ENCODE results near the gene MACROD2. TPM values are rescaled to one million over a fixed set of nuclear protein-coding genes. Genes with fewer than 3 reads are reported as not detected.

Gene MACROD2
- polyA plus RNA-seq, 4 donors = 1.00 to 4.8 (median 1.4) TPM

- H3K27ac ChIP-seq (ENCODE audit: low read depth in 1 of 3, low read length in 2 of 3) = no peak overlapping the region
- H3K4me3 ChIP-seq (ENCODE audit: low read depth in 1 of 3, low read length in 3 of 3) = no peak overlapping the region
- H3K4me1 ChIP-seq (ENCODE audit: control insufficient read depth in 3 of 3, insufficient read depth in 2 of 3, low read depth in 1 of 3, low read length in 2 of 3) = peaks cover 0 to 3% (median 0%) of the 10 kb centered on the region in 3 donors
- H3K27me3 ChIP-seq (ENCODE audit: control insufficient read depth in 3 of 3, insufficient read depth in 3 of 3, low read length in 3 of 3) = no peaks in the 10 kb centered on the region
- H3K9me3 ChIP-seq (ENCODE audit: control insufficient read depth in 2 of 2, insufficient read depth in 1 of 2, low read depth in 1 of 2, low read length in 1 of 2) = peaks cover 0 to 8% of the 10 kb centered on the region in 2 donors
- WGBS, 3 donors = 59 to 76% (median 74%) methylated on average over 3 of the region's 3 CpGs
- no peaks in the 10 kb centered on the region for H3K36me3 ChIP-seq (ENCODE audit: control insufficient read depth in 3 of 3, insufficient read depth in 2 of 3, low read depth in 1 of 3, low read length in 3 of 3)
- DNase-seq (no peak), FAIRE-seq (no peak)
These were observed 869.9 kb downstream of the MACROD2 start for GRCh38 chr20:14865169-14865568.

- H3K9me3 ChIP-seq (ENCODE audit: control insufficient read depth in 2 of 2, insufficient read depth in 1 of 2, low read depth in 1 of 2, low read length in 1 of 2) = peaks cover 0 to 8% of the 10 kb centered on the region in 2 donors
- H3K36me3 ChIP-seq (ENCODE audit: control insufficient read depth in 3 of 3, insufficient read depth in 2 of 3, low read depth in 1 of 3, low read length in 3 of 3) = no peaks in the 10 kb centered on the region
- H3K27ac ChIP-seq (ENCODE audit: low read depth in 1 of 3, low read length in 2 of 3) = no peak overlapping the region
- H3K4me1 ChIP-seq (ENCODE audit: control insufficient read depth in 3 of 3, insufficient read depth in 2 of 3, low read depth in 1 of 3, low read length in 2 of 3) = no peaks in the 10 kb centered on the region
- H3K4me3 ChIP-seq (ENCODE audit: low read depth in 1 of 3, low read length in 3 of 3) = no peak overlapping the region
- H3K27me3 ChIP-seq (ENCODE audit: control insufficient read depth in 3 of 3, insufficient read depth in 3 of 3, low read length in 3 of 3) = no peaks in the 10 kb centered on the region
- no peak for FAIRE-seq
- DNase-seq = no peak
These were observed 870.4 kb downstream of the MACROD2 start for GRCh38 chr20:14865731-14866130.

- WGBS, 3 donors = 55 to 63% (median 60%) methylated on average over 4 of the region's 4 CpGs
- FAIRE-seq (no peak), DNase-seq (no peak)
- H3K4me3 ChIP-seq (ENCODE audit: low read depth in 1 of 3, low read length in 3 of 3) = no peak overlapping the region
- H3K36me3 ChIP-seq (ENCODE audit: control insufficient read depth in 3 of 3, insufficient read depth in 2 of 3, low read depth in 1 of 3, low read length in 3 of 3) = no peaks in the 10 kb centered on the region
- H3K27ac ChIP-seq (ENCODE audit: low read depth in 1 of 3, low read length in 2 of 3) = no peak overlapping the region
- no peaks in the 10 kb centered on the region for H3K27me3 ChIP-seq (ENCODE audit: control insufficient read depth in 3 of 3, insufficient read depth in 3 of 3, low read length in 3 of 3)
- peaks cover 0 to 3% of the 10 kb centered on the region in 2 donors for H3K9me3 ChIP-seq (ENCODE audit: control insufficient read depth in 2 of 2, insufficient read depth in 1 of 2, low read depth in 1 of 2, low read length in 1 of 2)
- no peaks in the 10 kb centered on the region for H3K4me1 ChIP-seq (ENCODE audit: control insufficient read depth in 3 of 3, insufficient read depth in 2 of 3, low read depth in 1 of 3, low read length in 2 of 3)
These were observed 871.7 kb downstream of the MACROD2 start for GRCh38 chr20:14866841-14867514.

- FAIRE-seq (no peak), DNase-seq (no peak)
- Histone ChIP-seq H3K27ac (ENCODE audit: low read depth in 1 of 3, low read length in 2 of 3) (no peak overlapping the region), H3K4me3 (ENCODE audit: low read depth in 1 of 3, low read length in 3 of 3) (no peak overlapping the region), H3K9me3 (ENCODE audit: control insufficient read depth in 2 of 2, insufficient read depth in 1 of 2, low read depth in 1 of 2, low read length in 1 of 2) (no peaks in the 10 kb centered on the region), H3K4me1 (ENCODE audit: control insufficient read depth in 3 of 3, insufficient read depth in 2 of 3, low read depth in 1 of 3, low read length in 2 of 3) (peaks cover 0 to 13% (median 12%) of the 10 kb centered on the region in 3 donors), H3K36me3 (ENCODE audit: control insufficient read depth in 3 of 3, insufficient read depth in 2 of 3, low read depth in 1 of 3, low read length in 3 of 3) (no peaks in the 10 kb centered on the region), H3K27me3 (ENCODE audit: control insufficient read depth in 3 of 3, insufficient read depth in 3 of 3, low read length in 3 of 3) (no peaks in the 10 kb centered on the region)
- 81 to 94% (median 92%) methylated on average over 3 of the region's 3 CpGs for WGBS, 3 donors
These were observed 882.1 kb downstream of the MACROD2 start for GRCh38 chr20:14877301-14878028.

GRCh38 chr20:14878676-14879019, 883.3 kb downstream of the MACROD2 start:
- FAIRE-seq (no peak), DNase-seq (no peak)
- no peaks in the 10 kb centered on the region for H3K36me3 ChIP-seq (ENCODE audit: control insufficient read depth in 3 of 3, insufficient read depth in 2 of 3, low read depth in 1 of 3, low read length in 3 of 3)
- no peaks in the 10 kb centered on the region for H3K9me3 ChIP-seq (ENCODE audit: control insufficient read depth in 2 of 2, insufficient read depth in 1 of 2, low read depth in 1 of 2, low read length in 1 of 2)
- no peak overlapping the region for H3K27ac ChIP-seq (ENCODE audit: low read depth in 1 of 3, low read length in 2 of 3)
- peaks cover 0 to 13% (median 12%) of the 10 kb centered on the region in 3 donors for H3K4me1 ChIP-seq (ENCODE audit: control insufficient read depth in 3 of 3, insufficient read depth in 2 of 3, low read depth in 1 of 3, low read length in 2 of 3)
- WGBS, 3 donors = 55 to 78% (median 75%) methylated on average over 1 of the region's 1 CpG
- H3K4me3 ChIP-seq (ENCODE audit: low read depth in 1 of 3, low read length in 3 of 3) = no peak overlapping the region
- H3K27me3 ChIP-seq (ENCODE audit: control insufficient read depth in 3 of 3, insufficient read depth in 3 of 3, low read length in 3 of 3) = no peaks in the 10 kb centered on the region

GRCh38 chr20:14879020-14879697, 883.8 kb downstream of the MACROD2 start:
- H3K27ac ChIP-seq (ENCODE audit: low read depth in 1 of 3, low read length in 2 of 3) = no peak overlapping the region
- peaks cover 0 to 13% (median 12%) of the 10 kb centered on the region in 3 donors for H3K4me1 ChIP-seq (ENCODE audit: control insufficient read depth in 3 of 3, insufficient read depth in 2 of 3, low read depth in 1 of 3, low read length in 2 of 3)
- no peaks in the 10 kb centered on the region for H3K9me3 ChIP-seq (ENCODE audit: control insufficient read depth in 2 of 2, insufficient read depth in 1 of 2, low read depth in 1 of 2, low read length in 1 of 2)
- no peaks in the 10 kb centered on the region for H3K27me3 ChIP-seq (ENCODE audit: control insufficient read depth in 3 of 3, insufficient read depth in 3 of 3, low read length in 3 of 3)
- no peaks in the 10 kb centered on the region for H3K36me3 ChIP-seq (ENCODE audit: control insufficient read depth in 3 of 3, insufficient read depth in 2 of 3, low read depth in 1 of 3, low read length in 3 of 3)
- H3K4me3 ChIP-seq (ENCODE audit: low read depth in 1 of 3, low read length in 3 of 3) = no peak overlapping the region
- DNase-seq (peak; percentile 36 to 86), FAIRE-seq (no peak)
- 9 to 72% (median 42%) methylated on average over 2 of the region's 2 CpGs for WGBS, 3 donors

GRCh38 chr20:14879839-14880238, 884.5 kb downstream of the MACROD2 start:
- H3K4me1 ChIP-seq (ENCODE audit: control insufficient read depth in 3 of 3, insufficient read depth in 2 of 3, low read depth in 1 of 3, low read length in 2 of 3) = peaks cover 0 to 20% (median 12%) of the 10 kb centered on the region in 3 donors
- no peak for FAIRE-seq
- no peak overlapping the region for H3K27ac ChIP-seq (ENCODE audit: low read depth in 1 of 3, low read length in 2 of 3)
- H3K36me3 ChIP-seq (ENCODE audit: control insufficient read depth in 3 of 3, insufficient read depth in 2 of 3, low read depth in 1 of 3, low read length in 3 of 3) = no peaks in the 10 kb centered on the region
- 81 to 90% (median 82%) methylated on average over 5 of the region's 5 CpGs for WGBS, 3 donors
- no peaks in the 10 kb centered on the region for H3K9me3 ChIP-seq (ENCODE audit: control insufficient read depth in 2 of 2, insufficient read depth in 1 of 2, low read depth in 1 of 2, low read length in 1 of 2)
- no peaks in the 10 kb centered on the region for H3K27me3 ChIP-seq (ENCODE audit: control insufficient read depth in 3 of 3, insufficient read depth in 3 of 3, low read length in 3 of 3)
- no peak overlapping the region for H3K4me3 ChIP-seq (ENCODE audit: low read depth in 1 of 3, low read length in 3 of 3)
- no peak for DNase-seq

GRCh38 chr20:14881518-14881917, 886.2 kb downstream of the MACROD2 start:
- DNase-seq = peak in 1 of 2 donors; percentile 14

More at GRCh38 chr20:14881518-14881917, 886.2 kb downstream of the MACROD2 start:
- H3K27me3 ChIP-seq (ENCODE audit: control insufficient read depth in 3 of 3, insufficient read depth in 3 of 3, low read length in 3 of 3) = no peaks in the 10 kb centered on the region
- no peak for FAIRE-seq
- no peak overlapping the region for H3K27ac ChIP-seq (ENCODE audit: low read depth in 1 of 3, low read length in 2 of 3)
- H3K4me1 ChIP-seq (ENCODE audit: control insufficient read depth in 3 of 3, insufficient read depth in 2 of 3, low read depth in 1 of 3, low read length in 2 of 3) = peaks cover 2 to 21% (median 12%) of the 10 kb centered on the region in 3 donors
- no peaks in the 10 kb centered on the region for H3K9me3 ChIP-seq (ENCODE audit: control insufficient read depth in 2 of 2, insufficient read depth in 1 of 2, low read depth in 1 of 2, low read length in 1 of 2)
- 10 to 65% (median 20%) methylated on average over 2 of the region's 2 CpGs for WGBS, 3 donors
- H3K36me3 ChIP-seq (ENCODE audit: control insufficient read depth in 3 of 3, insufficient read depth in 2 of 3, low read depth in 1 of 3, low read length in 3 of 3) = no peaks in the 10 kb centered on the region
- H3K4me3 ChIP-seq (ENCODE audit: low read depth in 1 of 3, low read length in 3 of 3) = no peak overlapping the region
